B cell (primary cell): ENCODE data around the gene PPP1R3E. TPM values are rescaled to one million over a fixed set of nuclear protein-coding genes. Genes with fewer than 3 reads are reported as not detected.

ENCODE experiments used
- ATAC-seq: fragments of 200-7000 bp; cut with Tn5 transposase; one replicate; pipeline ENCODE4 v1.10.0; 2021; ENCODE audit warnings: low read depth, mild to moderate bottlenecking, moderate number of reproducible peaks, moderate library complexity
- CTCF ChIA-PET: fragments of 350-600 bp; sonication (Branson Sonifier 250); formaldehyde crosslinking; loops from one replicate; lab custom pipeline; 2021; ENCODE audit warnings: antibody characterized with exemption, inconsistent platforms; lab: Charles Lee
- POLR2A ChIA-PET: fragments of 350-600 bp; sonication (Branson Sonifier 250); formaldehyde crosslinking; loops from one replicate; lab custom pipeline; 2021; ENCODE audit warnings: antibody characterized with exemption; lab: Charles Lee
- DNase-seq: peaks from one replicate; pipeline ENCODE4 v3.0.0; 2013
- H2AFZ ChIP-seq: 2 replicates; pipeline ENCODE4 v1.6.1; 2012; ENCODE audit warnings: mild to moderate bottlenecking, low read depth, low read length; ENCODE audit not compliant: insufficient read depth, poor library complexity, severe bottlenecking
- H3K27ac ChIP-seq, 2 donors: 1 replicate in 1 of 2; 2 replicates in 1 of 2; pipeline ENCODE4 v1.5.1; 2012 to 2013; ENCODE audit warnings: low read length in 2 of 2, mild to moderate bottlenecking in 2 of 2, moderate library complexity in 1 of 2
- H3K27me3 ChIP-seq, 4 experiments: fragments of 200-600 bp in 1 of 4; sonication (generic) in 1 of 4; replicated peaks in 1 of 4; 1 replicate in 2 of 4; 2 replicates in 2 of 4; pipeline versions ENCODE4 v1.6.1 to v1.7.0; 2013 to 2016; ENCODE audit warnings: low read length in 3 of 4, mild to moderate bottlenecking in 2 of 4, mixed read lengths in 1 of 4, moderate library complexity in 1 of 4; ENCODE audit not compliant: insufficient read depth in 4 of 4, control insufficient read depth in 3 of 4; ENCODE audit errors: control extremely low read depth in 1 of 4
- H3K36me3 ChIP-seq, 2 experiments: replicated peaks in 1 of 2; 1 replicate in 1 of 2; 2 replicates in 1 of 2; pipeline versions ENCODE4 v1.6.1 to v1.7.1; 2013; ENCODE audit warnings: low read length in 1 of 2; ENCODE audit not compliant: insufficient read depth in 2 of 2, control insufficient read depth in 1 of 2; ENCODE audit errors: control extremely low read depth in 1 of 2, extremely low read depth in 1 of 2
- H3K4me1 ChIP-seq, 2 donors: fragments of 200-600 bp in 1 of 2; sonication (generic) in 1 of 2; 1 replicate in 1 of 2; 2 replicates in 1 of 2; pipeline versions ENCODE4 v1.5.1 to v1.6.1; 2013 to 2017; ENCODE audit warnings: low read length in 2 of 2; ENCODE audit not compliant: control insufficient read depth in 2 of 2, insufficient read depth in 2 of 2
- H3K4me2 ChIP-seq: replicated peaks from 2 replicates; pipeline ENCODE3; 2012; ENCODE audit warnings: mild to moderate bottlenecking, low read depth, low read length; ENCODE audit not compliant: poor library complexity, severe bottlenecking
- H3K4me3 ChIP-seq, 5 experiments: fragments of 200-600 bp in 1 of 5; sonication (generic) in 1 of 5; 1 replicate in 3 of 5; 2 replicates in 2 of 5; pipeline versions ENCODE4 v1.5.1 to v1.7.0; 2011 to 2016; ENCODE audit warnings: low read length in 4 of 5, mild to moderate bottlenecking in 4 of 5, low read depth in 2 of 5, control low read depth in 1 of 5, moderate library complexity in 1 of 5; ENCODE audit not compliant: insufficient read depth in 1 of 5; ENCODE audit errors: control extremely low read depth in 1 of 5, extremely low read depth in 1 of 5
- H3K79me2 ChIP-seq: fragments of 200-600 bp; sonication (generic); one replicate; pipeline ENCODE4 v1.6.0; 2016; ENCODE audit warnings: low read length; ENCODE audit not compliant: control insufficient read depth, insufficient read depth
- H3K9ac ChIP-seq: fragments of 200-600 bp; sonication (generic); 2 replicates; pipeline ENCODE4 v1.6.1; 2017; ENCODE audit warnings: mild to moderate bottlenecking, low read length, moderate library complexity
- H3K9me3 ChIP-seq, 3 donors: one replicate each; pipeline versions ENCODE4 v1.6.1 to v1.7.1; 2013; ENCODE audit warnings: low read length in 2 of 3; ENCODE audit not compliant: control insufficient read depth in 2 of 3, insufficient read depth in 1 of 3; ENCODE audit errors: control extremely low read depth in 1 of 3
- H4K20me1 ChIP-seq: 2 replicates; pipeline ENCODE4 v1.6.0; 2012; ENCODE audit warnings: mild to moderate bottlenecking, low read length; ENCODE audit not compliant: insufficient read depth, control insufficient read depth, poor library complexity, severe bottlenecking
- H3K27ac Mint-ChIP-seq: one replicate; pipeline ENCODE4 v1.8.0; 2021; ENCODE audit warnings: mixed read lengths
- H3K27me3 Mint-ChIP-seq: one replicate; pipeline ENCODE4 v1.8.0; 2021; ENCODE audit warnings: mixed read lengths
- H3K4me1 Mint-ChIP-seq: one replicate; pipeline ENCODE4 v1.8.0; 2021; ENCODE audit warnings: mixed read lengths
- H3K4me3 Mint-ChIP-seq: one replicate; pipeline ENCODE4 v1.8.0; 2021; ENCODE audit warnings: mixed read lengths
- H3K9me3 Mint-ChIP-seq: one replicate; pipeline ENCODE4 v1.8.0; 2022; ENCODE audit warnings: mixed read lengths; ENCODE audit not compliant: insufficient read depth
- EZH2 ChIP-seq: IDR thresholded peaks from 2 replicates; pipeline ENCODE4 v1.6.1; 2012; ENCODE audit warnings: borderline replicate concordance, low read depth, mild to moderate bottlenecking, moderate library complexity, low read length; ENCODE audit not compliant: insufficient read depth, poor library complexity, severe bottlenecking
- WGBS: methylation state at CpG from one replicate; pipeline ENCODE4 v1.1.5; 2013; ENCODE audit warnings: missing lambda C conversion rate; ENCODE audit not compliant: insufficient coverage; 5-methylcytosine and 5-hydroxymethylcytosine counted together
- intact Hi-C: fragments of 100-400 bp; cut with micrococcal nuclease; formaldehyde crosslinking; loops from one replicate; pipeline ENCODE4 v1.10.0; 2022
- polyA plus RNA-seq: library from polyadenylated mRNA; depleted of rRNA; stranded (reverse); fragments of >200 nt; gene quantifications from 2 replicates; pipeline ENCODE4 v1.2.3, GENCODE V29; 2012
- total RNA-seq, 2 donors: library from RNA; stranded (reverse); fragments of 120-200 nt in 1 of 2; gene quantifications; 1 replicate in 1 of 2; 2 replicates in 1 of 2; pipeline versions ENCODE4 v1.2.3 to v1.2.4, GENCODE V29; 2013 to 2022
- TF ChIP-seq, protein P1 (sequence below): fragments of 200-600 bp; IDR thresholded peaks from one replicate; pipeline ENCODE4 v1.8.0; 2022; ENCODE audit warnings: antibody characterized with exemption, mild to moderate bottlenecking

Gene PPP1R3E
- total and polyA plus RNA-seq, 2 donors (not counting 1 experiment from before 2014, with no cell fraction given), result 56.9 to 76.7 TPM

DNA sequence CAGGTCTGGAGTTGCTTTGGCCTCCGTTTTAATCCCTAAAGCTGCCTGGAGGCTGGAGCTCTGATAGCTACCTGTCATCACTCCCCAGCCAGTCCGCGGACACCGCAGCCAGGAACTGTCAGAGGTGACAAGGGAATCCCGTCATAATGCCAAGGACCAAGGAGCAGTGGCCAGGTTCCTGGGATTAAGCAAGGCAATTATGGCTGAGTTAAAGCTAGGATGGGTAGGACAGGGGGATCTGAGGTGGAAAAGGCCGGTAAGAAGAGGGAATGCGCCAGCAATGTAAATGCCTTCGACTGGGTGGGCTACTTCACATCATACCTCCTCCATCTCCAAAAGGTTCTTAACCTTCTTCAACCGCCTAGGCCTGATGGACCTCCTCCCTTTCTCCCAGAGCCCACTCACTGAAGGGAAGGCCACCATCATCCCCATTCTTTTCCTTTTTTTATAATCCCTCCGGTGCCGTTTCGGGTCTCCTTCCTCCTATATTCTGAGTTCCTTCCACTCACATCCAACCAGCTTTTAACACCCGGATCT lies 1.9 kb downstream of the PPP1R3E start:
- Histone ChIP-seq H3K9ac (peak overlapping the region; percentile 86), H3K27me3 (no peaks in the 10 kb centered on the region), H3K4me3 (peak overlapping the region; percentile 69 to 80 (median 76)), H4K20me1 (no peaks in the 10 kb centered on the region), H3K9me3 (no peaks in the 10 kb centered on the region), H3K27ac (peak overlapping the region; percentile 95 to 96), H3K4me1 (peaks cover 17 to 20% of the 10 kb centered on the region in 2 donors), H3K79me2 (peaks cover 6% of the 10 kb centered on the region), H3K4me2 (peak overlapping the region; percentile 98), H3K36me3 (peaks cover 0 to 14% of the 10 kb centered on the region in 2 experiments), H2AFZ (peak overlapping the region; percentile 71)
- ATAC-seq (no peak), DNase-seq (peak; percentile 64)
- Mint-ChIP-seq H3K9me3 (no peaks in the 10 kb centered on the region), H3K4me1 (peaks cover 30% of the 10 kb centered on the region), H3K27ac (peak overlapping the region; percentile 95), H3K27me3 (no peaks in the 10 kb centered on the region), H3K4me3 (peak overlapping the region; percentile 98)
- TF ChIP-seq, protein P1, sequence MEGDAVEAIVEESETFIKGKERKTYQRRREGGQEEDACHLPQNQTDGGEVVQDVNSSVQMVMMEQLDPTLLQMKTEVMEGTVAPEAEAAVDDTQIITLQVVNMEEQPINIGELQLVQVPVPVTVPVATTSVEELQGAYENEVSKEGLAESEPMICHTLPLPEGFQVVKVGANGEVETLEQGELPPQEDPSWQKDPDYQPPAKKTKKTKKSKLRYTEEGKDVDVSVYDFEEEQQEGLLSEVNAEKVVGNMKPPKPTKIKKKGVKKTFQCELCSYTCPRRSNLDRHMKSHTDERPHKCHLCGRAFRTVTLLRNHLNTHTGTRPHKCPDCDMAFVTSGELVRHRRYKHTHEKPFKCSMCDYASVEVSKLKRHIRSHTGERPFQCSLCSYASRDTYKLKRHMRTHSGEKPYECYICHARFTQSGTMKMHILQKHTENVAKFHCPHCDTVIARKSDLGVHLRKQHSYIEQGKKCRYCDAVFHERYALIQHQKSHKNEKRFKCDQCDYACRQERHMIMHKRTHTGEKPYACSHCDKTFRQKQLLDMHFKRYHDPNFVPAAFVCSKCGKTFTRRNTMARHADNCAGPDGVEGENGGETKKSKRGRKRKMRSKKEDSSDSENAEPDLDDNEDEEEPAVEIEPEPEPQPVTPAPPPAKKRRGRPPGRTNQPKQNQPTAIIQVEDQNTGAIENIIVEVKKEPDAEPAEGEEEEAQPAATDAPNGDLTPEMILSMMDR, result no peak
- TF ChIP-seq EZH2, result no peak
- ChIA-PET POLR2A (interaction anchor here (2.1 to 5.0 kb wide), 3 partner anchors 15 to 206 kb away, joined by 11 to 84 read pairs (median 26); partner anchors contain the start of genes ACIN1, C14orf119, HOMEZ and PABPN1), CTCF (interaction anchor here (1.0 to 8.6 kb wide), 8 partner anchors 15 to 228 kb away, joined by 3 to 56 read pairs (median 6); partner anchors contain the start of genes ACIN1, C14orf119, HOMEZ and PABPN1)
- intact Hi-C loops, result loop anchor here (1.0 to 10.0 kb wide), 15 partner anchors 14 to 1918 kb away; partner anchors contain the start of genes ACIN1, C14orf119, HOMEZ and MDP1
- WGBS, result 10% methylated on average over 7 of the region's 13 CpGs
